Skeletal muscle satellite cell (primary cell): Measurements from ENCODE around the gene PIWIL1.

ENCODE experiments used
- H3K27me3 ChIP-seq: 2 replicates; pipeline ENCODE4 v1.7.0; 2013; ENCODE audit warnings: low read length; ENCODE audit not compliant: control insufficient read depth, insufficient read depth
- H3K36me3 ChIP-seq: 2 replicates; pipeline ENCODE4 v1.7.0; 2013; ENCODE audit warnings: mild to moderate bottlenecking, control low read depth, low read length; ENCODE audit not compliant: insufficient read depth
- H3K4me1 ChIP-seq: 2 replicates; pipeline ENCODE4 v1.7.0; 2013; ENCODE audit warnings: low read length; ENCODE audit not compliant: control insufficient read depth, insufficient read depth
- H3K4me2 ChIP-seq: 2 replicates; pipeline ENCODE4 v1.7.0; 2013; ENCODE audit warnings: mild to moderate bottlenecking, low read length
- H3K4me3 ChIP-seq: 2 replicates; pipeline ENCODE4 v1.7.0; 2013; ENCODE audit warnings: low read length
- H3K9ac ChIP-seq: 2 replicates; pipeline ENCODE4 v1.7.0; 2013; ENCODE audit warnings: mild to moderate bottlenecking, low read depth, low read length, moderate library complexity
- H3K9me3 ChIP-seq: replicated peaks from 2 replicates; pipeline ENCODE4 v1.7.0; 2013; ENCODE audit warnings: mild to moderate bottlenecking, control low read depth, low read length

PIWIL1 gene

GRCh38 chr12:130308393-130308792 is 29.3 kb upstream of the PIWIL1 start:
- Histone ChIP-seq H3K27me3 (no peaks in the 10 kb centered on the region), H3K9ac (no peak overlapping the region), H3K4me1 (no peaks in the 10 kb centered on the region), H3K4me3 (no peak overlapping the region), H3K9me3 (peaks cover 6% of the 10 kb centered on the region), H3K4me2 (no peak overlapping the region), H3K36me3 (no peaks in the 10 kb centered on the region)

- Histone ChIP-seq H3K4me1 (no peaks in the 10 kb centered on the region), H3K4me3 (no peak overlapping the region), H3K4me2 (no peak overlapping the region), H3K9ac (no peak overlapping the region), H3K36me3 (no peaks in the 10 kb centered on the region), H3K9me3 (peaks cover 6% of the 10 kb centered on the region), H3K27me3 (no peaks in the 10 kb centered on the region)
These were observed 21.4 kb upstream of the PIWIL1 start for GRCh38 chr12:130316251-130316650.

- peaks cover 4% of the 10 kb centered on the region for H3K9me3 ChIP-seq
- no peaks in the 10 kb centered on the region for H3K27me3 ChIP-seq
- H3K4me1 ChIP-seq: no peaks in the 10 kb centered on the region
- no peak overlapping the region for H3K9ac ChIP-seq
- no peak overlapping the region for H3K4me3 ChIP-seq
- no peaks in the 10 kb centered on the region for H3K36me3 ChIP-seq
- H3K4me2 ChIP-seq: no peak overlapping the region
These were observed 17.2 kb upstream of the PIWIL1 start for GRCh38 chr12:130320536-130320935.

GRCh38 chr12:130322263-130322662 is 15.4 kb upstream of the PIWIL1 start:
- H3K9ac ChIP-seq: no peak overlapping the region
- no peak overlapping the region for H3K4me2 ChIP-seq
- H3K27me3 ChIP-seq: no peaks in the 10 kb centered on the region
- peaks cover 4% of the 10 kb centered on the region for H3K9me3 ChIP-seq
- no peak overlapping the region for H3K4me3 ChIP-seq
- no peaks in the 10 kb centered on the region for H3K4me1 ChIP-seq
- no peaks in the 10 kb centered on the region for H3K36me3 ChIP-seq

- no peaks in the 10 kb centered on the region for H3K36me3 ChIP-seq
- H3K9ac ChIP-seq: no peak overlapping the region
- no peaks in the 10 kb centered on the region for H3K4me1 ChIP-seq
- no peak overlapping the region for H3K4me3 ChIP-seq
- H3K4me2 ChIP-seq: no peak overlapping the region
- H3K9me3 ChIP-seq: peaks cover 8% of the 10 kb centered on the region
- H3K27me3 ChIP-seq: no peaks in the 10 kb centered on the region
These were observed 7.0 kb upstream of the PIWIL1 start for GRCh38 chr12:130330685-130331084.

- Histone ChIP-seq H3K36me3 (no peaks in the 10 kb centered on the region), H3K9me3 (peaks cover 8% of the 10 kb centered on the region), H3K9ac (no peak overlapping the region), H3K27me3 (no peaks in the 10 kb centered on the region), H3K4me3 (no peak overlapping the region), H3K4me2 (no peak overlapping the region), H3K4me1 (no peaks in the 10 kb centered on the region)
These were observed 6.5 kb upstream of the PIWIL1 start for GRCh38 chr12:130331146-130331545.

- H3K27me3 ChIP-seq: no peaks in the 10 kb centered on the region
- H3K9ac ChIP-seq: no peak overlapping the region
- no peaks in the 10 kb centered on the region for H3K4me1 ChIP-seq
These were observed 4.3 kb upstream of the PIWIL1 start for GRCh38 chr12:130333341-130333740.

GRCh38 chr12:130334399-130334798 is 3.3 kb upstream of the PIWIL1 start:
- Histone ChIP-seq H3K4me2 (no peak overlapping the region), H3K27me3 (no peaks in the 10 kb centered on the region), H3K4me3 (no peak overlapping the region), H3K9ac (no peak overlapping the region), H3K36me3 (no peaks in the 10 kb centered on the region), H3K9me3 (peaks cover 8% of the 10 kb centered on the region), H3K4me1 (no peaks in the 10 kb centered on the region)

More at GRCh38 chr12:130333341-130333740, 4.3 kb upstream of the PIWIL1 start:
- Histone ChIP-seq H3K4me3 (no peak overlapping the region), H3K9me3 (peaks cover 8% of the 10 kb centered on the region), H3K4me2 (no peak overlapping the region), H3K36me3 (no peaks in the 10 kb centered on the region)

- no peaks in the 10 kb centered on the region for H3K36me3 ChIP-seq
- H3K9me3 ChIP-seq: peaks cover 7% of the 10 kb centered on the region
- H3K9ac ChIP-seq: no peak overlapping the region
- H3K4me1 ChIP-seq: no peaks in the 10 kb centered on the region
- no peaks in the 10 kb centered on the region for H3K27me3 ChIP-seq
- no peak overlapping the region for H3K4me3 ChIP-seq
- no peak overlapping the region for H3K4me2 ChIP-seq
These were observed 2.8 kb upstream of the PIWIL1 start for GRCh38 chr12:130334937-130335336.

GRCh38 chr12:130335517-130336392 is 1.9 kb upstream of the PIWIL1 start:
- Histone ChIP-seq H3K9ac (no peak overlapping the region), H3K9me3 (peaks cover 7% of the 10 kb centered on the region), H3K36me3 (no peaks in the 10 kb centered on the region), H3K27me3 (no peaks in the 10 kb centered on the region), H3K4me1 (no peaks in the 10 kb centered on the region), H3K4me3 (no peak overlapping the region), H3K4me2 (no peak overlapping the region)

- H3K27me3 ChIP-seq: no peaks in the 10 kb centered on the region
These were observed 782 bp upstream of the PIWIL1 start for GRCh38 chr12:130336723-130337487.

More at GRCh38 chr12:130336723-130337487, 782 bp upstream of the PIWIL1 start:
- peaks cover 7% of the 10 kb centered on the region for H3K9me3 ChIP-seq
- no peak overlapping the region for H3K9ac ChIP-seq
- no peak overlapping the region for H3K4me2 ChIP-seq
- H3K4me1 ChIP-seq: no peaks in the 10 kb centered on the region
- H3K36me3 ChIP-seq: no peaks in the 10 kb centered on the region
- H3K4me3 ChIP-seq: no peak overlapping the region
